ENCODE data around the gene PTPRK.

DNA sequence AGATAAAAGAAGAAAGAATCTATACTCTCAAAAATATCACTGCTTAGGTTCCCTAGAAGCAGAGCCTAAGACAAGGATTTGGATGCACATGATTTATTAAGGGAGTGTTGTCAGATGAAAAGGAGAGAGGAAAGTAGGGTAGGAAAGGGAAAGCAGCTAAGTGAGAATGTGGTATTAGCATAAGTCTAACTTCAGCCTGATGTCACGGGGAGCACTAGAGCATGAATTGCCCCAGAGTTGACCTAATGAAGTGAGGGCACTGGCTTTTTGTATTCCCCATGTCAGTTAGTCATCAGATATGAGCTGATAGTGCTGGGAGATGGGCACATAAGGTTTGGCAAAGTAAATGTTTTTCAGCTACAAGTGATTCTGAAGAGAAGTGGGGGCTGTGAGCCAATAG is 490.6 kb downstream of the PTPRK start:
- no peak for TF ChIP-seq EZH2 (IDR thresholded peaks at IDR 0.05; ENCODE audit: low read length)
- TF ChIP-seq, protein P1, sequence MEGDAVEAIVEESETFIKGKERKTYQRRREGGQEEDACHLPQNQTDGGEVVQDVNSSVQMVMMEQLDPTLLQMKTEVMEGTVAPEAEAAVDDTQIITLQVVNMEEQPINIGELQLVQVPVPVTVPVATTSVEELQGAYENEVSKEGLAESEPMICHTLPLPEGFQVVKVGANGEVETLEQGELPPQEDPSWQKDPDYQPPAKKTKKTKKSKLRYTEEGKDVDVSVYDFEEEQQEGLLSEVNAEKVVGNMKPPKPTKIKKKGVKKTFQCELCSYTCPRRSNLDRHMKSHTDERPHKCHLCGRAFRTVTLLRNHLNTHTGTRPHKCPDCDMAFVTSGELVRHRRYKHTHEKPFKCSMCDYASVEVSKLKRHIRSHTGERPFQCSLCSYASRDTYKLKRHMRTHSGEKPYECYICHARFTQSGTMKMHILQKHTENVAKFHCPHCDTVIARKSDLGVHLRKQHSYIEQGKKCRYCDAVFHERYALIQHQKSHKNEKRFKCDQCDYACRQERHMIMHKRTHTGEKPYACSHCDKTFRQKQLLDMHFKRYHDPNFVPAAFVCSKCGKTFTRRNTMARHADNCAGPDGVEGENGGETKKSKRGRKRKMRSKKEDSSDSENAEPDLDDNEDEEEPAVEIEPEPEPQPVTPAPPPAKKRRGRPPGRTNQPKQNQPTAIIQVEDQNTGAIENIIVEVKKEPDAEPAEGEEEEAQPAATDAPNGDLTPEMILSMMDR (optimal IDR thresholded peaks at IDR 0.05 in 1 of 3, IDR thresholded peaks at IDR 0.05 in 1 of 3, conservative IDR thresholded peaks at IDR 0.05 in 1 of 3; ENCODE audit: extremely low read depth in 1 of 3, insufficient read depth in 2 of 3, low read length in 3 of 3), result no peak

Measured in keratinocyte (primary cell).